Stimulated activated CD4-positive, alpha-beta T cell treated with anti-CD3 and anti-CD28 coated beads, Interleukin-15, amount 100 ng/mL, for 24 hours (primary cell): ENCODE data around the gene CDIPT.

Experiments
- DNase-seq: peaks from one replicate; pipeline ENCODE4 v3.0.0-alpha.2; 2020

The CDIPT gene

GRCh38 chr16:29809031-29809747 lies 53.8 kb downstream of the CDIPT start:
- DNase-seq, result no peak
